ENCODE results near the gene PRKCH. TPM values are rescaled to one million over a fixed set of nuclear protein-coding genes. Genes with fewer than 3 reads are reported as not detected.

The PRKCH gene
- total RNA-seq, 1 experiment from 2014 or later, result 10.3 TPM

GRCh38 chr14:61351477-61351876, 30.1 kb downstream of the PRKCH start:
- no peak for ATAC-seq
- CTCF ChIA-PET, result no interaction called here

DNA sequence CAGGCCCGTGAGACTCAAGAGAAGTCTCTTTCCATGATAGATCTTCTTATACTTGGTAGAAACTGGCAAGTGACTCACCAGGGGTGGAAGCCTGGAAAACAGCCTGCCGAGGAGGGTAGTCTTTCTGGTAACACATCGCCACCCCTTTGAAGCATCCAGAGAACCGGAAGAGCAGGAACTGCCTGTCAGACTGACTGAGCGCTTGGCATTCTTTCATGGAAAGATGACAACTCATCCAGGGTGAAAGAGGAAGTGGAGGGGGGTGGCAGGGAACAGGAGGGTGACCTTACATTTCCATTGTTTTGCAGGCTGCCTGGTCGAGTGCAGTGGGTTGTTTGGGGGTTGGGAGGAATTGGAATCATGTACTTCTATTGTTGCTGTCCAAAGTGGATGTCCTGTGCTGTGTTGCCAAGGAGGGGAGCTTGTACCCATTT, 34.5 kb downstream of the PRKCH start:
- CTCF ChIA-PET, result no interaction called here

More at GRCh38 chr14:61351477-61351876, 30.1 kb downstream of the PRKCH start:
- POLR2A ChIA-PET, result no interaction called here
- TF ChIP-seq ATF1 (CRISPR knock-in tag; IDR thresholded peaks at IDR 0.05) (no peak), RELA (CRISPR knock-in tag; IDR thresholded peaks at IDR 0.05; ENCODE audit: borderline replicate concordance) (no peak)
- TF ChIP-seq, protein P1, sequence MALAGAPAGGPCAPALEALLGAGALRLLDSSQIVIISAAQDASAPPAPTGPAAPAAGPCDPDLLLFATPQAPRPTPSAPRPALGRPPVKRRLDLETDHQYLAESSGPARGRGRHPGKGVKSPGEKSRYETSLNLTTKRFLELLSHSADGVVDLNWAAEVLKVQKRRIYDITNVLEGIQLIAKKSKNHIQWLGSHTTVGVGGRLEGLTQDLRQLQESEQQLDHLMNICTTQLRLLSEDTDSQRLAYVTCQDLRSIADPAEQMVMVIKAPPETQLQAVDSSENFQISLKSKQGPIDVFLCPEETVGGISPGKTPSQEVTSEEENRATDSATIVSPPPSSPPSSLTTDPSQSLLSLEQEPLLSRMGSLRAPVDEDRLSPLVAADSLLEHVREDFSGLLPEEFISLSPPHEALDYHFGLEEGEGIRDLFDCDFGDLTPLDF (CRISPR knock-in tag; IDR thresholded peaks at IDR 0.05), result no peak
- TF ChIP-seq, protein P2, sequence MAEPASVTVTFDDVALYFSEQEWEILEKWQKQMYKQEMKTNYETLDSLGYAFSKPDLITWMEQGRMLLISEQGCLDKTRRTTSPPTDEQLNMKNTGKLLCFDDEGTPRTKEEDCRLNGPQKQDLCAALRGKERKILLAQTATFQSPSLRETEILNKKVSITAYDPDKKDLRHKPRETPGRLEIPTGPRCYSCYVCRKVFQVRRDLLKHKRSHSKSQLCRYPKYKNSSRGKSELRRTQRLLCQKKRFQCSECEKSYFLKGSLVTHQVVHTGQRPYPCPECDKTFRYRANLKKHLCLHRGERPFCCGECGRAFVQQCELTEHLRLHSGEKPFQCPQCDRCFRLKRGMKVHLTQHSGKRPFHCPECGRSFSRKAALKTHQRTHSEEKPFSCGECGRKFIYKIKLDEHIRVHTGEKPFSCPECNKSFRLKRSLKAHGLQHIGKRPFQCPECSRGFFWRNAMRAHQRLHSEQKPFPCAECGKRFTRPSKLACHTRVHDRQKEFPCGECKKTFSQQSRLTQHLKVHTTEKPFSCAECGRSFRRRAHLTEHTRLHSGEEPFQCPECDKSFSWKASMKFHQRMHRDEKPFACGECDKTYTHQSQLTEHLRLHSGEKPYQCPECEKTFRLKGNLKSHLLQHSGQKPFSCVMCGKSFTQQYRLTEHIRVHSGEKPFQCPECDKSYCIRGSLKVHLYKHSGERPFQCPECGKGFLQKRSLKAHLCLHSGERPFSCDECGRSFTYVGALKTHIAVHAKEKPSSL (CRISPR knock-in tag; conservative IDR thresholded peaks at IDR 0.05), result no peak
- no peaks in the 10 kb centered on the region for H3K36me3 Mint-ChIP-seq
- no peak for DNase-seq (ENCODE audit: low spot score)
- H3K9me3 Mint-ChIP-seq, result no peaks in the 10 kb centered on the region; the same call in 1 of the 2 replicates
- H3K27me3 Mint-ChIP-seq (ENCODE audit: low read depth), result no peaks in the 10 kb centered on the region
- no peak overlapping the region for H3K4me3 Mint-ChIP-seq
- no peak overlapping the region for H3K27ac Mint-ChIP-seq
- peaks cover 14% of the 10 kb centered on the region for H3K4me1 Mint-ChIP-seq

DNA sequence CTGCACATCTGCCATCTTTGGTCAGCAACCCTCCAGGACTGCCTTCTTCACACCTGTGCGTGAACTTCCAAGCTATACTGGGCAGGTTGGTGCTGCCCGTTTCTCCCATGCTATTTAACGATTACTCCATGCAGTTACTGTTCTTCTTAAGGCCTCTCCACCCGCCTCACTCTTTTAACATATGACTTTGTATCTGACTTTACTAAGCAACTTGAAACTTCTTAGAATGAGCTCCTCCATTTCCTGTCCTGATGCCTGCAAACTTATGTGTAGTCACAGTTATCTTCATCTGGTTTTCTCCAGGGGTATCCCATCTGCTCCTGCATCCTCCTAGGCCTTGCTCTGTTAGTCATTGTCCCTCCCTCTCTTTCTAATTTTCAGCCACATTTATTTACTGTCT, 35.7 kb downstream of the PRKCH start:
- H3K27me3 Mint-ChIP-seq (ENCODE audit: low read depth), result no peaks in the 10 kb centered on the region
- no peak overlapping the region for H3K4me3 Mint-ChIP-seq
- no peak for ATAC-seq
- peaks cover 4% of the 10 kb centered on the region; the same call in 1 of the 2 replicates for H3K9me3 Mint-ChIP-seq
- H3K4me1 Mint-ChIP-seq, result peaks cover 16% of the 10 kb centered on the region
- no peaks in the 10 kb centered on the region for H3K36me3 Mint-ChIP-seq
- no peak overlapping the region; the same call in 1 of the 2 replicates for H3K27ac Mint-ChIP-seq
- TF ChIP-seq ZNF416 (CRISPR knock-in tag; IDR thresholded peaks at IDR 0.05) (no peak), ATF2 (CRISPR knock-in tag; IDR thresholded peaks at IDR 0.05; ENCODE audit: borderline replicate concordance, low read depth) (no peak), FOXP1 (CRISPR knock-in tag; IDR thresholded peaks at IDR 0.05; ENCODE audit: borderline replicate concordance) (no peak), ESRRA (CRISPR knock-in tag; IDR thresholded peaks at IDR 0.05; ENCODE audit: borderline replicate concordance) (no peak), NR1H2 (CRISPR knock-in tag; IDR thresholded peaks at IDR 0.05) (no peak), ZNF317 (CRISPR knock-in tag; IDR thresholded peaks at IDR 0.05; ENCODE audit: borderline replicate concordance, low read depth) (no peak), ZSCAN18 (CRISPR knock-in tag; IDR thresholded peaks at IDR 0.05) (no peak)
- TF ChIP-seq, protein P3, sequence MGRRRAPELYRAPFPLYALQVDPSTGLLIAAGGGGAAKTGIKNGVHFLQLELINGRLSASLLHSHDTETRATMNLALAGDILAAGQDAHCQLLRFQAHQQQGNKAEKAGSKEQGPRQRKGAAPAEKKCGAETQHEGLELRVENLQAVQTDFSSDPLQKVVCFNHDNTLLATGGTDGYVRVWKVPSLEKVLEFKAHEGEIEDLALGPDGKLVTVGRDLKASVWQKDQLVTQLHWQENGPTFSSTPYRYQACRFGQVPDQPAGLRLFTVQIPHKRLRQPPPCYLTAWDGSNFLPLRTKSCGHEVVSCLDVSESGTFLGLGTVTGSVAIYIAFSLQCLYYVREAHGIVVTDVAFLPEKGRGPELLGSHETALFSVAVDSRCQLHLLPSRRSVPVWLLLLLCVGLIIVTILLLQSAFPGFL (CRISPR knock-in tag; IDR thresholded peaks at IDR 0.05; ENCODE audit: borderline replicate concordance), result no peak
- DNase-seq (ENCODE audit: low spot score), result no peak
- ChIA-PET CTCF (no interaction called here), POLR2A (no interaction called here)

More for the DNA sequence above, 34.5 kb downstream of the PRKCH start:
- POLR2A ChIA-PET, result no interaction called here
- H3K4me1 Mint-ChIP-seq, result peaks cover 16% of the 10 kb centered on the region
- ATAC-seq, result peak; percentile 95
- H3K36me3 Mint-ChIP-seq, result no peaks in the 10 kb centered on the region
- TF ChIP-seq, protein P2 (CRISPR knock-in tag; conservative IDR thresholded peaks at IDR 0.05), result no peak
- no peak for TF ChIP-seq ZNF232 (CRISPR knock-in tag; IDR thresholded peaks at IDR 0.05)
- TF ChIP-seq ZMAT4 (CRISPR knock-in tag; IDR thresholded peaks at IDR 0.05), result no peak
- TF ChIP-seq TEAD4 (CRISPR knock-in tag; IDR thresholded peaks at IDR 0.05), result no peak
- TF ChIP-seq NFE2L1 (CRISPR knock-in tag; IDR thresholded peaks at IDR 0.05), result 0 out of 2 replicates have a peak, but pooled peaks have one; percentile 37
- TF ChIP-seq TEAD1 (CRISPR knock-in tag; IDR thresholded peaks at IDR 0.05), result peak; percentile 19; the same call in 1 of the 2 replicates
- peak; percentile 36 for DNase-seq (ENCODE audit: low spot score)
- no peak overlapping the region for H3K4me3 Mint-ChIP-seq
- no peaks in the 10 kb centered on the region for H3K27me3 Mint-ChIP-seq (ENCODE audit: low read depth)
- peak overlapping the region; percentile 52; the same call in 1 of the 2 replicates for H3K27ac Mint-ChIP-seq
- H3K9me3 Mint-ChIP-seq, result peaks cover 4% of the 10 kb centered on the region; the same call in 1 of the 2 replicates

All from WTC11 (cell line).